PFSK-1 (cell line): Measurements from ENCODE around the gene TUBGCP5.

Experiments
- FOXP2 ChIP-seq: optimal IDR thresholded peaks from 2 replicates; pipeline ENCODE3; 2011; ENCODE audit warnings: borderline replicate concordance, control low read depth, inconsistent platforms; ENCODE audit not compliant: insufficient read depth; ENCODE audit errors: extremely low read length, extremely low read depth
- POLR2AphosphoS5 ChIP-seq: IDR thresholded peaks from 2 replicates; pipeline ENCODE4 v1.6.1; 2012; ENCODE audit warnings: low read depth, mild to moderate bottlenecking, control low read depth, low read length, moderate library complexity
- REST ChIP-seq, 2 experiments: IDR thresholded peaks; 2 replicates each; pipeline versions ENCODE4 v1.6.1 to v1.8.0; 2011 to 2012; ENCODE audit warnings: low read depth in 2 of 2, low read length in 2 of 2, control low read depth in 1 of 2, inconsistent platforms in 1 of 2, mild to moderate bottlenecking in 1 of 2, moderate library complexity in 1 of 2; ENCODE audit not compliant: insufficient read depth in 1 of 2
- SIN3A ChIP-seq: IDR thresholded peaks from 2 replicates; pipeline ENCODE4 v1.6.1; 2012; ENCODE audit warnings: mild to moderate bottlenecking, low read length, moderate library complexity, borderline replicate concordance; ENCODE audit not compliant: insufficient read depth
- TAF1 ChIP-seq: IDR thresholded peaks from 2 replicates; pipeline ENCODE4 v1.6.1; 2012; ENCODE audit warnings: low read length, control low read depth, borderline replicate concordance; ENCODE audit not compliant: insufficient read depth

The TUBGCP5 gene

GRCh38 chr15:23064156-23064555 is 24.8 kb upstream of the TUBGCP5 start:
- TF ChIP-seq REST (IDR thresholded peaks at IDR 0.05; ENCODE audit: insufficient read depth in 1 of 2, low read depth in 2 of 2, low read length in 2 of 2) (no peak), FOXP2 (no peak), POLR2AphosphoS5 (no peak)

- TF ChIP-seq FOXP2: no peak
- TF ChIP-seq REST (IDR thresholded peaks at IDR 0.05; ENCODE audit: insufficient read depth in 1 of 2, low read depth in 2 of 2, low read length in 2 of 2): no peak
- TF ChIP-seq SIN3A: no peak
- no peak for TF ChIP-seq POLR2AphosphoS5
- TF ChIP-seq TAF1: no peak
Measured at GRCh38 chr15:23057707-23058106, 18.3 kb upstream of the TUBGCP5 start.

GRCh38 chr15:23055316-23055715 is 15.9 kb upstream of the TUBGCP5 start:
- no peak for TF ChIP-seq REST (IDR thresholded peaks at IDR 0.05; ENCODE audit: insufficient read depth in 1 of 2, low read depth in 2 of 2, low read length in 2 of 2)
- no peak for TF ChIP-seq POLR2AphosphoS5
- TF ChIP-seq FOXP2: no peak
- TF ChIP-seq TAF1: no peak
- no peak for TF ChIP-seq SIN3A

- TF ChIP-seq REST (IDR thresholded peaks at IDR 0.05; ENCODE audit: insufficient read depth in 1 of 2, low read depth in 2 of 2, low read length in 2 of 2) (peak in 1 of 2 experiments; percentile 78; a peak in 1 of 4 replicates), TAF1 (no peak), SIN3A (no peak), POLR2AphosphoS5 (no peak)
Measured at GRCh38 chr15:23052522-23052921, 13.2 kb upstream of the TUBGCP5 start.

GRCh38 chr15:23050708-23051107 is 11.3 kb upstream of the TUBGCP5 start:
- TF ChIP-seq SIN3A (no peak), POLR2AphosphoS5 (no peak), TAF1 (no peak), REST (IDR thresholded peaks at IDR 0.05; ENCODE audit: insufficient read depth in 1 of 2, low read depth in 2 of 2, low read length in 2 of 2) (no peak), FOXP2 (no peak)
